Stimulated activated CD8-positive, alpha-beta memory T cell treated with anti-CD3 and anti-CD28 coated beads, Interleukin-2, amount 100 ng/mL, for 48 hours (primary cell): Measurements from ENCODE around the gene ATP13A1.
"Not testable (repeated sequence)": the region's sequence is repeated elsewhere in the genome, so short reads cannot be mapped to it uniquely, and the experiment has no call there.

Source experiments
- DNase-seq, 2 donors: peaks; one replicate each; pipeline ENCODE4 v3.0.0-alpha.2; 2020; ENCODE audit warnings: low read depth in 2 of 2

Gene ATP13A1

DNA sequence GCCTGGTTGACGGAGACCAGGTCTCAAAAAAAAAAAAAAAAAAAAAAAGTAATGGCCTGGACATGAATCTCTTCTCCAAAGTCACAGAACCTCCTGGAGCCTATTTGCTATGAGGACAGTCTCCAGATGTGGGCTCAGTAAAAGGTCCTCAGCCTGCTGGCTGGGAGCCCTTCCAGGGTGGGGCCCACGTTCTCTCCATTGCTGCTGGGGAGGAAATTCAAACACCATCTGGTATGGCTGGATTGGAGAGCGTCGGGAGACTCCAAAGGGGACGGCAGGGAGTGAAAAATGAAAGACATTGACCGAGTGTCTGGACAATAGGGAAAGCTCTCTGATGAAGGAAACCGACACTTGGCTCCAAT, 43.6 kb downstream of the ATP13A1 start:
- DNase-seq: no peak

DNA sequence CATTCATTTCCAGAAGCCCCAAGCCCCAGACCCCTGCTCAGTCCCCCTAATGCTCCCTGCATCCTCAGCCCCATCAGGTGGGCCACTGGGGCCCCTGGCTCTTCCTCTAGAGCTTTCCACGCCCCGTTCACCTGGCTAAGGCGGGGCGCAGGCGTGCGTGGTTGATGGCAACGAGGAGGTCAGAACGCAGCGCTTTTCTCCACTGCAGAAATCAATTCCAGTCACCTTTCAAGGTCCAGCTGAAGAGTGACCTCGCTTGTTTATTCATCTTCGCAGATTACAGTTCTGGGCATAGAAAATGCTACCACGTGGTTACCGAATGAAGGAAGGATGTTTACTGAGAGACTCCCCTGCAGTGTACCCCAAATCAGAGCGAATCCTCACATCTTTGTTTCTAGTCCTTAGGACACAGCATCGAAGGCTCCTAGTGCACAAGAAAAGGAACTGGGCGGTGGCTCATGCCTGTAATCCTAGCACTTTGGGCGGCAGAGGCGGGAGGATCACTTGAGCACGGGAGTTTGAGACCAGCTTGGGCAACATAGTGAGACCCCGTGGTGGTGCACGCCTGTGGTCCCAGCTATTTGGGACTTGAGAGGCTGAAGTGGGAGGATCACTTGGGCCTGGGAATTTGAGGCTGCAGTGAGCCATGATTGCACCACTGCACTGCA, 44.2 kb downstream of the ATP13A1 start:
- DNase-seq: no peak

- DNase-seq: peak; percentile 99
Measured at GRCh38 chr19:19618219-19619051, 45.0 kb downstream of the ATP13A1 start, which contains the start of gene PBX4. PBX4 (minus strand) TSS chr19:19618687; CDS start chr19:19618629, 58 bp downstream.

DNA sequence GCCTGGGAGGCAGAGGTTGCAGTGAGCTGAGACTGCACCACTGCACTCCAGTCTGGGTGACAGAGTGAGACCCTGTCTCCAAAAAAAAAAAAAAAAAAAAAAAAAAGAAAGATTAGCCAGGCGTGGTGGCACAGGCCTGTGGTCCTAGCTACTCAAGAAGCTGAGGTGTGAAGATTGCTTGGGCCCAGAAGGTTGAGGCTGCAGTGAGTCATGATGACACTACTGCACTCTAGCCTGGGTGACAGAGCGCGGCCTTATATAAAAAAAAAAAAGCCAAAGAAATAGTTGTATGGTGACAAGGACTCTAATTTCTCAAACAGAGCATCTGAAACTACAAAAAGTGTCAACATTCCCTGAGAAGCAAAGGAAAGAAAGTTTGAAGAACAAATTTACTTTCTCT, 48.4 kb downstream of the ATP13A1 start:
- no peak for DNase-seq

DNA sequence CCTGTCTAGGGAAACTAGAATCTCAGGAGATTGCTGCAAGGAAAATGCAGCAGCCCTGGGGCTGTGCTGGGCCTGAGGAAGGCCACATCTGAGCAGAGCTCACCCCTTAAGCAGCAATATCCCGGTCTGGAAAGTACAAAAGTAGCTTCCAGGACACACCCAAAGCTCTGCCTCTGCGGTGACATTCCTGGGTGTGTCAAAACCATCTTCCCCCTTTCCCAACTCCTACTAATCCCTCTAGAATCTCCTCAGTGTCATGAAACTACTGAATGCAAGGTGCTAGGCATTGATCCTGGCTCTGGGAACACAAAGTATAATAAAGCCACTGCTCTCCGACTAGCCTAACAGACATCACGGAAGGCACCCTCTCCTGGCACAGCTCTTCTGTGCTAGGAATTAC, 50.0 kb downstream of the ATP13A1 start:
- DNase-seq: no peak

DNA sequence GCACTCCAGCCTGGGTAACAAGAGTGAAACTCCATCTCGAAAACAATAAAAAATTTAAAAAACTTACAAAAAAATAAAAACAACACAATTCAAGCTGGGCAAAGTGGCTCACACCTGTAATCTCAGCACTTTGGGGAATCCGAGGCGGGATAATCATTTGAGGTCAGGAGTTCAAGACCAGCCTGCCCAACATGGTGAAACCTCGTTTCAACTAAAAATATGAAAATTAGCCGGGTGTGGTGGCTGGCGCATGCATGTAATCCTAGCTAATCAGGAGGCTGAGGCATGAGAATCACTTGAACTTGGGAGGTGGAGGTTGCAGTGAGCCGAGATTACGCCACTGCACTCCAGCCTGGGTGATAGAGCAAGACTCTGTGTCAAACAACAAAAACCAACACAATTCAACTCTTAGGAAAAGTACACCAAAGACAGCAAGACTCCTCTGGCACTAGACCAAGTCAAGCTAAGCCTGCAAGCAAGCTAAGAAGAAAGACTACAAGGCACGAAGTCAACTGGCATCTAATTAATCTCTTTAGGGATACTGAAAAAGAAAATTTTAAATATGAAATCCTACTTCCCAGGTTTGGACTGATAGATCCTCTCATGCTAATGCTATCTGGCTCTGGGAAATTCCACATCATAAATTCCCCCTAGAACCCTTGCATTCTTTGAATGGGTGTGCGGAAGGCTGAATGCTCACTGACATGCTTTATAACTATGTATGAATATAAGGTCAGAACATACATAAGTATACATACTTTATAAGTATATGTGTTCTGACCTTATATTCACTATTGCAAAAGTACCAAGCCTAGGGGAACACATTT, 52.9 kb downstream of the ATP13A1 start:
- DNase-seq: no peak

GRCh38 chr19:19606686-19607085, 56.8 kb downstream of the ATP13A1 start:
- DNase-seq: not testable (repeated sequence)

GRCh38 chr19:19606021-19606420, 57.5 kb downstream of the ATP13A1 start:
- no peak for DNase-seq

DNA sequence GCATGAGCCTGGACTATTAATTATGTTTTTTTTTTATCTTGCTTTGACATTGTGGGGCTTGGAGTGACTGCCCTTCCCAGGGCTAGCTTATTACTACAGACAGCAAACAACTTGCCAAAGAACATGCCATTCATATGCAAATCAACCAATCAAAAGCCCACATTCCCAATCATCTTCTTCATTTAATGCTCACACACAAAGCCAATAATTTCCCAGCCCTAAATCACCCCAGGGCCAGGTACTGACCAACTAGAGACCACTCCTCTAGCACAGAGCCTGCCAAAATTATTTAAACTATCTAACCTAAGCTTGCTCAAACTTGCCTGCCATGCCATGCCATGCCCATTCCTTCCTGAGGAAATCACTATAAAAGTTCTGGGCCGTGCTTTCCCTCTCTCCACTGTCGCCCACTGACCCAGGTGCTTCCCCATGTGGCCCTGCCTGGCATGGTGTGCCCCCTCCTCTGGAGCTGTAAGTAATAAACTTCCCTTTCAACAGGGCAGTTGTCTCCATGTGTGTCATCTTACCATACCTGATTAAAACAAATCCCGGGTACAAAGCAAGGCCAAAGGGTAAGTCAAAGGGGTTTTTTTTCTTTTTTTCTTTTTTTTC, 60.7 kb downstream of the ATP13A1 start:
- no peak for DNase-seq

DNA sequence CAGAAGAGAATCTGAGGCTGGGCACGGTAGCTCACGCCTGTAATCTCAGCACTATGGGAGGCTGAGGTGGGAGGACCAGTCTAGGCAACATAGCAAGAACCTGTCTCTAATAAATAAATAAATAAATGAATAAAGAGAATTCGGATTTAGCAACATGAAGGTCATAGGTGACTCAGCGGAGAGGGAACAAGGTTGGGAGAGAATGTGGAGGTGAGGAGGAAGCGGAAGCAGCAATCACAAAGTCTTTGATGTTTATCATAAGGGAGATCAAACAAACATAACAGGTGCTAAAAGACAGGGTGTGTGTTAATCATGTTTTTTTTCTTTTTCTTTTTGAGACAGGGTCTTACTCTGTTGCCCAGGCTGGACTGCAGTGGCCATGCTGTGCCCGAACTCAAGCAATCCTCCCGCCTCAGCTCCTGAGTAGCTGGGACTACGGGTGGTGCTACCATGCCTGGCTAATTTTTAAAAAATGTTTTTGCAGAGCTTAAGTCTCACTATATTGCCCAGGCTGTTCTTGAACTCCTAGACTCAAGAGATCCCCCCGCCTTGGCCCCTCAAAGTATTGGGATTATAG, 61.3 kb downstream of the ATP13A1 start:
- no peak for DNase-seq

DNA sequence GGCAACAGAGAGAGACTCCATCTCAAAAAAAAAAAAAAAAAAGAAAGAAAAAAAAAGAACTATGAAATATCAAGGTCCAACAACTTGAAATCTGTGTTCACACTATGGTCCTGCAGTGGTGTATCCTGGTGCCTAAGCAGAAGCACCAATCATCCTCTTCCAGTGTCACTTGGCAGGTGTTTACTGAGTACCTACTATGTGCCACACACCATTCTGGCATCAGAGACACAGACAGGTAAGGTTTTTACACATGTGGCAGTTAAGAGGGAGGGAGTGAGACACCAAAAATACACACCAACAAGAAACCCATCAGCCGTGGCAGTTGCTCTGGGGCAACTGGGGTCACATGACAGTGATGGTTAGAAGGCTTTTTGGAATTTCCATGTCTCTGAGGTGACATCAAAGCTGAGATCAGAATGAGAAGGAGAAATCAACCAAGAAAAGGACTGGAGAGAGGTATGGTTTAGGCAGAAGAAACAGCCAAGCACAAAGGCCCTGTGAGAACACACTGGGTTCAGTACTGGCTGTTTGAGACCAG, 62.6 kb downstream of the ATP13A1 start:
- DNase-seq: no peak

GRCh38 chr19:19598728-19599451, 64.6 kb downstream of the ATP13A1 start:
- peak; percentile 20 to 37 for DNase-seq

GRCh38 chr19:19597809-19598306, 65.6 kb downstream of the ATP13A1 start:
- no peak for DNase-seq
